ENCODE data around the gene TWIST2.

The TWIST2 gene

GRCh38 chr2:238847841-238848690 is at the start of gene TWIST2:
Gene TWIST2 (plus strand): TSS chr2:238848085. CDS start chr2:238848216, 131 bp downstream.
- no peak for TF ChIP-seq CTCF (IDR thresholded peaks at IDR 0.05; ENCODE audit: unreplicated experiment in 3 of 3)
- peaks cover 87% of the 10 kb centered on the region for H3K27me3 Mint-ChIP-seq (ENCODE audit: low read depth)
- H3K9me3 Mint-ChIP-seq, result no peaks in the 10 kb centered on the region
- H3K27ac Mint-ChIP-seq, result peak within 1 kb of the TSS; percentile 23 to 37 (median 31)
- no peaks in the 10 kb centered on the region for H3K36me3 Mint-ChIP-seq (ENCODE audit: low read depth)
- H3K4me3 Mint-ChIP-seq, result peak within 1 kb of the TSS; percentile 85 to 91 (median 91)
- peaks cover 14% of the 10 kb centered on the region for H3K4me1 Mint-ChIP-seq

- Mint-ChIP-seq H3K9me3 (no peaks in the 10 kb centered on the region), H3K4me3 (no peak overlapping the region), H3K4me1 (no peaks in the 10 kb centered on the region), H3K27me3 (ENCODE audit: low read depth) (peaks cover 50% of the 10 kb centered on the region), H3K27ac (no peak overlapping the region), H3K36me3 (ENCODE audit: low read depth) (no peaks in the 10 kb centered on the region)
- no peak for TF ChIP-seq CTCF (IDR thresholded peaks at IDR 0.05; ENCODE audit: unreplicated experiment in 3 of 3)
Measured at GRCh38 chr2:238801791-238802190, 46.1 kb upstream of the TWIST2 start.

GRCh38 chr2:238802957-238803356 is 44.9 kb upstream of the TWIST2 start:
- peaks cover 6% of the 10 kb centered on the region for H3K9me3 Mint-ChIP-seq
- TF ChIP-seq CTCF (IDR thresholded peaks at IDR 0.05; ENCODE audit: unreplicated experiment in 3 of 3), result no peak
- peaks cover 44% of the 10 kb centered on the region for H3K27me3 Mint-ChIP-seq (ENCODE audit: low read depth)
- no peak overlapping the region for H3K27ac Mint-ChIP-seq
- no peak overlapping the region for H3K4me3 Mint-ChIP-seq
- H3K36me3 Mint-ChIP-seq (ENCODE audit: low read depth), result no peaks in the 10 kb centered on the region
- no peaks in the 10 kb centered on the region for H3K4me1 Mint-ChIP-seq

GRCh38 chr2:238803996-238804870 is 43.7 kb upstream of the TWIST2 start:
- Mint-ChIP-seq H3K27ac (no peak overlapping the region), H3K27me3 (ENCODE audit: low read depth) (peaks cover 41% of the 10 kb centered on the region), H3K9me3 (peaks cover 19% of the 10 kb centered on the region), H3K4me3 (no peak overlapping the region), H3K4me1 (no peaks in the 10 kb centered on the region), H3K36me3 (ENCODE audit: low read depth) (peaks cover 3% of the 10 kb centered on the region)
- TF ChIP-seq CTCF (IDR thresholded peaks at IDR 0.05; ENCODE audit: unreplicated experiment in 3 of 3), result no peak

GRCh38 chr2:238808761-238809160 is 39.1 kb upstream of the TWIST2 start:
- no peaks in the 10 kb centered on the region for H3K4me1 Mint-ChIP-seq
- TF ChIP-seq CTCF (IDR thresholded peaks at IDR 0.05; ENCODE audit: unreplicated experiment in 3 of 3), result no peak
- H3K4me3 Mint-ChIP-seq, result no peak overlapping the region
- peaks cover 31% of the 10 kb centered on the region for H3K9me3 Mint-ChIP-seq
- no peak overlapping the region for H3K27ac Mint-ChIP-seq
- H3K36me3 Mint-ChIP-seq (ENCODE audit: low read depth), result peaks cover 10% of the 10 kb centered on the region
- peaks cover 30% of the 10 kb centered on the region for H3K27me3 Mint-ChIP-seq (ENCODE audit: low read depth)
